IMR-90 (cell line): Measurements from ENCODE around the gene SRRD. TPM values are rescaled to one million over a fixed set of nuclear protein-coding genes. Genes with fewer than 3 reads are reported as not detected.

Experiments used
- ATAC-seq: fragments of 200-7000 bp; cut with Tn5 transposase; 2 replicates; pipeline ENCODE4 v1.9.1; 2020; ENCODE audit warnings: low read depth, mild to moderate bottlenecking, moderate library complexity
- BruUV-seq: library from RNA; stranded (reverse); fragments of 400-500 nt; replicated peaks from 2 replicates; lab custom pipeline; 2021; lab: Mats Ljungman, UMichigan
- CTCF ChIA-PET: fragments of 300-600 bp; formaldehyde crosslinking; extraction: SDS; loops from one replicate; lab custom pipeline; 2021; ENCODE audit warnings: antibody characterized with exemption; lab: Yijun Ruan, JAX
- POLR2A ChIA-PET: fragments of 300-600 bp; sonication (Branson Sonifier 250); formaldehyde crosslinking; loops from one replicate; lab custom pipeline; 2022; ENCODE audit warnings: antibody characterized with exemption; ENCODE audit not compliant: unreplicated experiment; lab: Charles Lee
- DNase-seq: peaks from one replicate; pipeline ENCODE4 v3.0.0; 2013
- H2AFZ ChIP-seq: replicated peaks from 2 replicates; pipeline ENCODE3; 2013; ENCODE audit warnings: low read length, mild to moderate bottlenecking; ENCODE audit not compliant: poor library complexity
- H2AK5ac ChIP-seq: 2 replicates; pipeline ENCODE4 v1.6.1; 2013; ENCODE audit warnings: low read depth, low read length, inconsistent platforms
- H2AK9ac ChIP-seq: replicated peaks from 2 replicates; pipeline ENCODE3; 2013; ENCODE audit warnings: mild to moderate bottlenecking, low read depth, low read length, moderate library complexity; ENCODE audit not compliant: poor library complexity
- H2BK120ac ChIP-seq: 2 replicates; pipeline ENCODE4 v1.6.1; 2013; ENCODE audit warnings: low read depth, low read length, inconsistent platforms
- H2BK15ac ChIP-seq: 3 replicates; pipeline ENCODE4 v1.6.1; 2013; ENCODE audit warnings: low read depth, low read length, inconsistent platforms
- H2BK20ac ChIP-seq: 2 replicates; pipeline ENCODE4 v1.6.1; 2013; ENCODE audit warnings: low read depth, mild to moderate bottlenecking, inconsistent platforms, low read length, moderate library complexity
- H2BK5ac ChIP-seq: 2 replicates; pipeline ENCODE4 v1.6.1; 2013; ENCODE audit warnings: mild to moderate bottlenecking, low read depth, low read length, inconsistent platforms; ENCODE audit not compliant: poor library complexity, severe bottlenecking
- H3K14ac ChIP-seq: replicated peaks from 2 replicates; pipeline ENCODE4 v1.6.1; 2013; ENCODE audit warnings: low read depth, low read length, inconsistent platforms
- H3K18ac ChIP-seq: 2 replicates; pipeline ENCODE4 v1.6.1; 2013; ENCODE audit warnings: low read depth, low read length, control low read depth
- H3K23ac ChIP-seq: 2 replicates; pipeline ENCODE4 v1.6.1; 2013; ENCODE audit warnings: low read depth, low read length, inconsistent platforms
- H3K27ac ChIP-seq: 2 replicates; pipeline ENCODE4 v1.5.1; 2013; ENCODE audit warnings: mild to moderate bottlenecking, control low read depth, low read length; ENCODE audit not compliant: insufficient read depth
- H3K27me3 ChIP-seq: 2 replicates; pipeline ENCODE4 v1.6.1; 2013; ENCODE audit warnings: low read length; ENCODE audit not compliant: control insufficient read depth, insufficient read depth
- H3K36me3 ChIP-seq: 2 replicates; pipeline ENCODE4 v1.6.1; 2013; ENCODE audit warnings: low read length, mixed read lengths; ENCODE audit not compliant: control insufficient read depth, insufficient read depth
- H3K4ac ChIP-seq: 2 replicates; pipeline ENCODE4 v1.6.1; 2013; ENCODE audit warnings: low read depth, low read length, inconsistent platforms
- H3K4me1 ChIP-seq: 2 replicates; pipeline ENCODE4 v1.6.1; 2013; ENCODE audit warnings: low read length, mixed read lengths; ENCODE audit not compliant: control insufficient read depth, insufficient read depth
- H3K4me2 ChIP-seq: 2 replicates; pipeline ENCODE4 v1.6.1; 2013; ENCODE audit warnings: low read depth, mild to moderate bottlenecking, control low read depth, low read length, moderate library complexity
- H3K4me3 ChIP-seq: 2 replicates; pipeline ENCODE4 v1.5.1; 2013; ENCODE audit warnings: low read depth, mild to moderate bottlenecking, control low read depth, low read length, moderate library complexity; ENCODE audit not compliant: insufficient read depth
- H3K56ac ChIP-seq: 2 replicates; pipeline ENCODE4 v1.6.1; 2013; ENCODE audit warnings: low read length, inconsistent platforms; ENCODE audit not compliant: insufficient read depth; ENCODE audit errors: extremely low read depth
- H3K79me1 ChIP-seq, 2 experiments: 2 replicates each; pipeline ENCODE4 v1.6.1; 2013; ENCODE audit warnings: low read length in 2 of 2, inconsistent platforms in 1 of 2, low read depth in 1 of 2
- H3K9ac ChIP-seq: 2 replicates; pipeline ENCODE4 v1.6.1; 2013; ENCODE audit warnings: low read depth, low read length, control low read depth
- H3K9me1 ChIP-seq: 2 replicates; pipeline ENCODE4 v1.6.1; 2013; ENCODE audit warnings: low read length, inconsistent platforms; ENCODE audit not compliant: insufficient read depth
- H3K9me3 ChIP-seq: 2 replicates; pipeline ENCODE4 v1.6.1; 2013; ENCODE audit warnings: low read length; ENCODE audit not compliant: control insufficient read depth, insufficient read depth
- H4K20me1 ChIP-seq: 2 replicates; pipeline ENCODE4 v1.6.1; 2013; ENCODE audit warnings: low read length, inconsistent platforms; ENCODE audit not compliant: insufficient read depth
- H4K5ac ChIP-seq: 2 replicates; pipeline ENCODE4 v1.6.1; 2013; ENCODE audit warnings: mild to moderate bottlenecking, low read depth, low read length, control low read depth
- H4K8ac ChIP-seq, 2 experiments: 2 replicates each; pipeline ENCODE4 v1.6.1; 2013; ENCODE audit warnings: low read depth in 2 of 2, low read length in 2 of 2, control low read depth in 1 of 2, inconsistent platforms in 1 of 2
- H4K91ac ChIP-seq: 2 replicates; pipeline ENCODE4 v1.6.1; 2013; ENCODE audit warnings: low read depth, low read length, inconsistent platforms; ENCODE audit not compliant: insufficient read depth
- MAFK ChIP-seq: IDR thresholded peaks from 2 replicates; pipeline ENCODE4 v1.6.1; 2012; ENCODE audit warnings: low read depth, low read length, improper control_type of control experiment
- MAZ ChIP-seq: IDR thresholded peaks from 2 replicates; pipeline ENCODE4 v1.6.1; 2012; ENCODE audit warnings: low read depth, mild to moderate bottlenecking, low read length, improper control_type of control experiment, moderate library complexity, borderline replicate concordance
- MXI1 ChIP-seq: IDR thresholded peaks from 2 replicates; pipeline ENCODE4 v1.6.1; 2012; ENCODE audit warnings: low read depth, mild to moderate bottlenecking, low read length, moderate library complexity, borderline replicate concordance
- RCOR1 ChIP-seq: IDR thresholded peaks from 2 replicates; pipeline ENCODE4 v1.6.1; 2012; ENCODE audit warnings: mild to moderate bottlenecking, low read length, improper control_type of control experiment; ENCODE audit not compliant: insufficient replicate concordance
- WGBS, 2 experiments: methylation state at CpG; one replicate each; pipeline versions ENCODE4 v1.1.5 to v1.1.7; 2013; ENCODE audit warnings: missing lambda C conversion rate in 2 of 2; ENCODE audit not compliant: insufficient read length in 1 of 2; ENCODE audit errors: extremely low coverage in 2 of 2; 5-methylcytosine and 5-hydroxymethylcytosine counted together
- dilution Hi-C: fragments of 300-500 bp; cut with HindIII; formaldehyde crosslinking; loops from one replicate; pipeline ENCODE4 v1.14.3; 2018; ENCODE audit warnings: low sequenced_read_pairs; ENCODE audit not compliant: unreplicated experiment
- in situ Hi-C: fragments of 300-500 bp; cut with MboI; formaldehyde crosslinking; loops from 3 replicates; pipeline ENCODE4 v1.14.3; 2019; ENCODE audit warnings: low sequenced_read_pairs, inconsistent platforms, mixed read lengths
- intact Hi-C: fragments of 100-400 bp; cut with micrococcal nuclease; formaldehyde crosslinking; loops from 2 replicates; pipeline ENCODE4 v1.10.0; 2022
- polyA plus RNA-seq, 3 experiments: library from polyadenylated mRNA; depleted of rRNA; stranded (reverse); fragments of >200 nt; gene quantifications; 2 replicates each; pipeline ENCODE4 v1.2.3, GENCODE V29; 2012; ENCODE audit warnings: low replicate concordance in 1 of 3
- total RNA-seq: library from RNA; depleted of rRNA; stranded (reverse); fragments of >200 nt; gene quantifications from 2 replicates; pipeline ENCODE4 v1.2.3, GENCODE V29; 2012

Gene SRRD
- total and polyA plus RNA-seq, 2 of the 4 experiments (the other 2 are of a cell fraction): 18.3 to 24.0 TPM

DNA sequence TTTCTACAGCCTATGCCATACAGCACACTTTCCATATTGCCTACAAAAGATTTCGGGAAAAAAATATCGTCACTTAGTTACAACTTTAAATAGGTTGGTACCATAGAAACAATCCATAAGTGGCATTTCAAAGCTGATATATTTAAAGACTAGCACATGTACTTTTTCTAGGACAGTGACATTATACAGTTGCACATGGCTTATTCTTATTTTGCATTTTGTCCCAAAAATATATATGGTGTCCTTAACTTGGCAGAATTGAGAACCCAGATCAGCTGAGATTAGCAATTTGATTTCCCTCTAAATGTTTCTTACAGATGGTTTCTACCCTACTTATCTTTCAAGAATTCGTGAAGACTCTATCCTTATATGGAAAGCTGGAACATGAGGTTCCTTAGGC is 32.3 kb downstream of the SRRD start:
- no peaks in the 10 kb centered on the region for H4K20me1 ChIP-seq
- H3K36me3 ChIP-seq: no peaks in the 10 kb centered on the region
- H3K9me3 ChIP-seq: no peaks in the 10 kb centered on the region
- BruUV-seq: no TSS peak
- no peak overlapping the region for H2AK9ac ChIP-seq
- no peak overlapping the region for H2AFZ ChIP-seq
- H3K4ac ChIP-seq: no peak overlapping the region
- intact Hi-C loops (no loop called here), dilution Hi-C loops (no loop called here), in situ Hi-C loops (no loop called here)
- no peak overlapping the region for H3K4me3 ChIP-seq
- no peak overlapping the region for H2BK20ac ChIP-seq
- H3K79me1 ChIP-seq: peaks cover 26 to 29% of the 10 kb centered on the region in 2 experiments
- H3K14ac ChIP-seq: no peak overlapping the region
- DNase-seq: no peak
- H3K9ac ChIP-seq: no peak overlapping the region
- no peak overlapping the region for H3K27ac ChIP-seq
- no peak overlapping the region for H2BK5ac ChIP-seq
- no peak overlapping the region for H3K18ac ChIP-seq
- H3K9me1 ChIP-seq: peaks cover 2% of the 10 kb centered on the region
- POLR2A ChIA-PET: no interaction called here
- no peak overlapping the region for H4K8ac ChIP-seq
- no peak overlapping the region for H2BK15ac ChIP-seq
- no peak overlapping the region for H3K56ac ChIP-seq
- no peak overlapping the region for H4K91ac ChIP-seq
- no peak for ATAC-seq
- CTCF ChIA-PET: no interaction called here
- H3K4me1 ChIP-seq: peaks cover 2% of the 10 kb centered on the region
- H3K27me3 ChIP-seq: no peaks in the 10 kb centered on the region
- H3K23ac ChIP-seq: no peak overlapping the region
- no peak for TF ChIP-seq MAZ
- TF ChIP-seq MAFK: no peak
- TF ChIP-seq MXI1: no peak
- no peak for TF ChIP-seq RCOR1
- no peak overlapping the region for H3K4me2 ChIP-seq
- WGBS, 2 experiments: no CpG with 5 or more reads among the region's 3 CpGs
- H2AK5ac ChIP-seq: no peak overlapping the region
- H2BK120ac ChIP-seq: no peak overlapping the region
- H4K5ac ChIP-seq: no peak overlapping the region
